ENCODE data around the gene SBNO2. TPM values are rescaled to one million over a fixed set of nuclear protein-coding genes. Genes with fewer than 3 reads are reported as not detected.

SBNO2 gene
- total and polyA plus RNA-seq, 7 experiments from 2014 or later: 1.7 to 137 (median 93.5) TPM

GRCh38 chr19:1157931-1158884 lies 15.9 kb downstream of the SBNO2 start:
- intact Hi-C loops (cut with micrococcal nuclease): no loop called here
- Histone ChIP-seq H3K36me3 (ENCODE audit: control insufficient read depth in 2 of 3, insufficient read depth in 3 of 3, low read length in 3 of 3) (peaks cover 0 to 31% (median 0%) of the 10 kb centered on the region in 3 experiments), H3K4me1 (ENCODE audit: control insufficient read depth in 2 of 2, insufficient read depth in 2 of 2, low read length in 2 of 2) (no peaks in the 10 kb centered on the region), H3K9me3 (ENCODE audit: control insufficient read depth in 2 of 3, low read length in 3 of 3) (no peaks in the 10 kb centered on the region), H3K4me3 (ENCODE audit: low read length) (no peak overlapping the region), H3K27ac (ENCODE audit: low read depth, low read length) (no peak overlapping the region), H3K27me3 (ENCODE audit: control insufficient read depth in 2 of 2, insufficient read depth in 2 of 2, low read length in 2 of 2) (no peaks in the 10 kb centered on the region)
- CTCF ChIA-PET: no interaction called here
- Mint-ChIP-seq H3K4me3 (no peak overlapping the region), H3K27me3 (no peaks in the 10 kb centered on the region), H3K4me1 (peaks cover 4 to 9% (median 7%) of the 10 kb centered on the region in 7 donors), H3K9me3 (no peaks in the 10 kb centered on the region), H3K36me3 (peaks cover 0 to 1% (median 0%) of the 10 kb centered on the region in 5 donors), H3K27ac (no peak overlapping the region)
- POLR2A ChIA-PET: interaction anchor here (0.9 kb wide), 1 partner anchor 28 kb away, joined by 3 read pairs; no protein-coding TSS in a partner anchor
- no peak for ATAC-seq
- DNase-seq: no peak

GRCh38 chr19:1156830-1157615 lies 17.0 kb downstream of the SBNO2 start:
- DNase-seq (no peak), ATAC-seq (no peak)
- H3K27me3 Mint-ChIP-seq: no peaks in the 10 kb centered on the region
- Histone ChIP-seq H3K4me1 (ENCODE audit: control insufficient read depth in 2 of 2, insufficient read depth in 2 of 2, low read length in 2 of 2) (no peaks in the 10 kb centered on the region), H3K4me3 (ENCODE audit: low read length) (no peak overlapping the region), H3K36me3 (ENCODE audit: control insufficient read depth in 2 of 3, insufficient read depth in 3 of 3, low read length in 3 of 3) (peaks cover 0 to 34% (median 3%) of the 10 kb centered on the region in 3 experiments), H3K27ac (ENCODE audit: low read depth, low read length) (no peak overlapping the region), H3K9me3 (ENCODE audit: control insufficient read depth in 2 of 3, low read length in 3 of 3) (no peaks in the 10 kb centered on the region), H3K27me3 (ENCODE audit: control insufficient read depth in 2 of 2, insufficient read depth in 2 of 2, low read length in 2 of 2) (no peaks in the 10 kb centered on the region)
- CTCF ChIA-PET: no interaction called here
- H3K27ac Mint-ChIP-seq: no peak overlapping the region
- peaks cover 0 to 4% (median 0%) of the 10 kb centered on the region in 5 donors for H3K36me3 Mint-ChIP-seq
- H3K4me3 Mint-ChIP-seq: no peak overlapping the region
- intact Hi-C loops (cut with micrococcal nuclease): no loop called here
- peaks cover 0 to 4% (median 0%) of the 10 kb centered on the region in 7 donors for H3K4me1 Mint-ChIP-seq
- POLR2A ChIA-PET: no interaction called here
- H3K9me3 Mint-ChIP-seq: no peaks in the 10 kb centered on the region

- CTCF ChIA-PET: no interaction called here
- Mint-ChIP-seq H3K27ac (peak overlapping the region in 1 of 9 donors; percentile 56), H3K27me3 (no peaks in the 10 kb centered on the region), H3K36me3 (peaks cover 0 to 7% (median 0%) of the 10 kb centered on the region in 5 donors), H3K4me1 (peaks cover 0 to 3% (median 0%) of the 10 kb centered on the region in 7 donors), H3K4me3 (no peak overlapping the region), H3K9me3 (no peaks in the 10 kb centered on the region)
- intact Hi-C loops (cut with micrococcal nuclease): no loop called here
- DNase-seq (no peak), ATAC-seq (no peak)
- Histone ChIP-seq H3K9me3 (ENCODE audit: control insufficient read depth in 2 of 3, low read length in 3 of 3) (no peaks in the 10 kb centered on the region), H3K36me3 (ENCODE audit: control insufficient read depth in 2 of 3, insufficient read depth in 3 of 3, low read length in 3 of 3) (peaks cover 0 to 41% (median 5%) of the 10 kb centered on the region in 3 experiments), H3K4me3 (ENCODE audit: low read length) (no peak overlapping the region), H3K4me1 (ENCODE audit: control insufficient read depth in 2 of 2, insufficient read depth in 2 of 2, low read length in 2 of 2) (no peaks in the 10 kb centered on the region), H3K27me3 (ENCODE audit: control insufficient read depth in 2 of 2, insufficient read depth in 2 of 2, low read length in 2 of 2) (no peaks in the 10 kb centered on the region), H3K27ac (ENCODE audit: low read depth, low read length) (no peak overlapping the region)
- POLR2A ChIA-PET: interaction anchor here (1.2 kb wide), 1 partner anchor 15 kb away, joined by 3 read pairs; no protein-coding TSS in a partner anchor
Measured at GRCh38 chr19:1156305-1156801, 17.7 kb downstream of the SBNO2 start.

- intact Hi-C loops (cut with micrococcal nuclease): no loop called here
- CTCF ChIA-PET: interaction anchor here (0.6 kb wide), 1 partner anchor 27 kb away, joined by 3 read pairs; no protein-coding TSS in a partner anchor
- POLR2A ChIA-PET: interaction anchor here (0.7 to 1.2 kb wide), 3 partner anchors 14 to 22 kb away, joined by 3 read pairs; partner anchors contain the start of gene SBNO2
Measured at GRCh38 chr19:1155352-1156304, 18.4 kb downstream of the SBNO2 start.

GRCh38 chr19:1154731-1155351 lies 19.2 kb downstream of the SBNO2 start:
- POLR2A ChIA-PET: interaction anchor here (0.7 to 0.9 kb wide), 2 partner anchors 19 to 23 kb away, joined by 3 read pairs; partner anchors contain the start of gene SBNO2
- CTCF ChIA-PET: no interaction called here
- no peak for DNase-seq

More at GRCh38 chr19:1155352-1156304, 18.4 kb downstream of the SBNO2 start:
- Mint-ChIP-seq H3K27me3 (no peaks in the 10 kb centered on the region), H3K36me3 (peaks cover 0 to 8% (median 0%) of the 10 kb centered on the region in 5 donors), H3K4me3 (no peak overlapping the region), H3K27ac (peak overlapping the region in 1 of 9 donors; percentile 56), H3K9me3 (no peaks in the 10 kb centered on the region), H3K4me1 (peaks cover 0 to 3% (median 0%) of the 10 kb centered on the region in 7 donors)
- Histone ChIP-seq H3K4me1 (ENCODE audit: control insufficient read depth in 2 of 2, insufficient read depth in 2 of 2, low read length in 2 of 2) (no peaks in the 10 kb centered on the region), H3K27ac (ENCODE audit: low read depth, low read length) (no peak overlapping the region), H3K9me3 (ENCODE audit: control insufficient read depth in 2 of 3, low read length in 3 of 3) (no peaks in the 10 kb centered on the region), H3K36me3 (ENCODE audit: control insufficient read depth in 2 of 3, insufficient read depth in 3 of 3, low read length in 3 of 3) (peaks cover 0 to 48% (median 5%) of the 10 kb centered on the region in 3 experiments), H3K27me3 (ENCODE audit: control insufficient read depth in 2 of 2, insufficient read depth in 2 of 2, low read length in 2 of 2) (no peaks in the 10 kb centered on the region), H3K4me3 (ENCODE audit: low read length) (no peak overlapping the region)
- DNase-seq (no peak), ATAC-seq (peak; percentile 12)

More at GRCh38 chr19:1154731-1155351, 19.2 kb downstream of the SBNO2 start:
- intact Hi-C loops (cut with micrococcal nuclease): no loop called here
- Histone ChIP-seq H3K4me3 (ENCODE audit: low read length) (no peak overlapping the region), H3K27me3 (ENCODE audit: control insufficient read depth in 2 of 2, insufficient read depth in 2 of 2, low read length in 2 of 2) (no peaks in the 10 kb centered on the region), H3K36me3 (ENCODE audit: control insufficient read depth in 2 of 3, insufficient read depth in 3 of 3, low read length in 3 of 3) (peaks cover 0 to 56% (median 5%) of the 10 kb centered on the region in 3 experiments), H3K9me3 (ENCODE audit: control insufficient read depth in 2 of 3, low read length in 3 of 3) (no peaks in the 10 kb centered on the region), H3K27ac (ENCODE audit: low read depth, low read length) (no peak overlapping the region), H3K4me1 (ENCODE audit: control insufficient read depth in 2 of 2, insufficient read depth in 2 of 2, low read length in 2 of 2) (no peaks in the 10 kb centered on the region)
- Mint-ChIP-seq H3K36me3 (peaks cover 0 to 8% (median 0%) of the 10 kb centered on the region in 5 donors), H3K4me3 (no peak overlapping the region), H3K9me3 (no peaks in the 10 kb centered on the region), H3K4me1 (peaks cover 0 to 3% (median 0%) of the 10 kb centered on the region in 7 donors), H3K27me3 (no peaks in the 10 kb centered on the region), H3K27ac (no peak overlapping the region)
- ATAC-seq: peak; percentile 66

Data from naive thymus-derived CD4-positive, alpha-beta T cell (primary cell).